ENCODE measurements around the gene THRA.

The THRA gene

DNA sequence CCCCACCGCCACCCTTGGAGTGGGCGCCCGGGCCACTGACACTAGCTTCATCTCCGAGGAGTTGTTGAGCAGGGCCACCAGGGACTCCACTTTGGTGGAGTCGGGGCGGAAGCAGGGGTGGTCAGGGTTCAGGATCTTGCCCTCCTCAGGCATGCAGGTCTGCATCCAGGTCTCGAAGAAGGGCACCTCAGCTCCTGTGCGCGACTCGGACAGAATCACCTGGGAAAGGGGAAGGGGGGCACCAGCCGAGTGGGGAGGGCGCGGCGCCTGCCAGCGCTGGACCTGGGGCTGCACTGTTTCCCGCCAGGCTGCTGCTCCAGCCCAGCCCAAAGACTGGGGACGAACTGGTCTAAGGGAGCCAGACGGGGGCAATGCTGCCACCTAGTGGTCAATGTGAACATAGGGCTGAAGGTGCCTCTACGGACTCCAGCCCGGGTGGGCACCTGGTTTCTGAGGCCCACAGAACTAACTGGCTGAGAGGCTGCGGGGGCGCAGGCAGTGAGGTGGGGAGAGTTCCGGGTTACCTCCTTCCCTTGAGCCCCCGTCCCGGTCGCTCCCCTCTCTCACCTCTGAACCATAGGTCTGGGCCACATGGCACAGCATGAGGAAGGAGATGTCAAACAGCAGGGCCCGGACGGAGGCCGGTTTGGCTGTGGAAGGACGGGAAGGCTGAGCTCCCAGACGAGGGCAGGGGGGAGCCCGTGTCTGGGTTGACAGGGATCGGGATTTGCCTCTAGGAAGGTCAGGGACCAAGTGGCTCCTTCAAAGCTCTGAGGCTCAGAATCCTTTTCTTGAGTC is 35.8 kb upstream of the THRA start:
- no peak for TF ChIP-seq ZNF8 (CRISPR knock-in tag; IDR thresholded peaks at IDR 0.05)
- no peak for TF ChIP-seq PPARA (CRISPR knock-in tag; IDR thresholded peaks at IDR 0.05; ENCODE audit: borderline replicate concordance)
- no peak for TF ChIP-seq BACH2 (CRISPR knock-in tag; IDR thresholded peaks at IDR 0.05; ENCODE audit: borderline replicate concordance)
- TF ChIP-seq GLIS3 (CRISPR knock-in tag; IDR thresholded peaks at IDR 0.05), result no peak
- no peak for TF ChIP-seq OSR1 (CRISPR knock-in tag; IDR thresholded peaks at IDR 0.05)
- TF ChIP-seq ZFP3 (CRISPR knock-in tag; IDR thresholded peaks at IDR 0.05), result no peak
- TF ChIP-seq ZNF70 (CRISPR knock-in tag; IDR thresholded peaks at IDR 0.05), result no peak
- TF ChIP-seq, protein P1, sequence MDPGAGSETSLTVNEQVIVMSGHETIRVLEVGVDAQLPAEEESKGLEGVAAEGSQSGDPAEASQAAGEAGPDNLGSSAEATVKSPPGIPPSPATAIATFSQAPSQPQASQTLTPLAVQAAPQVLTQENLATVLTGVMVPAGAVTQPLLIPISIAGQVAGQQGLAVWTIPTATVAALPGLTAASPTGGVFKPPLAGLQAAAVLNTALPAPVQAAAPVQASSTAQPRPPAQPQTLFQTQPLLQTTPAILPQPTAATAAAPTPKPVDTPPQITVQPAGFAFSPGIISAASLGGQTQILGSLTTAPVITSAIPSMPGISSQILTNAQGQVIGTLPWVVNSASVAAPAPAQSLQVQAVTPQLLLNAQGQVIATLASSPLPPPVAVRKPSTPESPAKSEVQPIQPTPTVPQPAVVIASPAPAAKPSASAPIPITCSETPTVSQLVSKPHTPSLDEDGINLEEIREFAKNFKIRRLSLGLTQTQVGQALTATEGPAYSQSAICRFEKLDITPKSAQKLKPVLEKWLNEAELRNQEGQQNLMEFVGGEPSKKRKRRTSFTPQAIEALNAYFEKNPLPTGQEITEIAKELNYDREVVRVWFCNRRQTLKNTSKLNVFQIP (CRISPR knock-in tag; IDR thresholded peaks at IDR 0.05; ENCODE audit: borderline replicate concordance, low read depth), result no peak
- peak; percentile 99 for ATAC-seq

DNA sequence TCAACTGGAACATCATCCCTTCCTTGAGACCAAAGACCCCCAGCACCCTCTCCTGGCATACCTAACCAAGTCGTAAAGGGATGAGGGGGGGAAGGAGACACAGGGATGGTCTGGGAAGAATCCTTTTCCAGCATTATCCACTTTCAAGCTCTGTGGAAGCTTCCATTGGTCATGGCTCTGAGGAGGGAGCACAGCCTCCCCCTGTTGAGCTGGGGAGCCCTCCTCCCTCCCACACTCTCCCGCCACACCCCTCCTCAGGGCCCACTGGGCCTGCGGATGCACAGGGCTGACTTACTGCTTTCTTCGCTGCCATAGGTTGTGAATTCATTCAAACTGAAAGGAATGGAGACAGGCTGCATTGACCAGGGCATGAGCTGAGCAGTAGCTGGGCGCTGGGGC is 35.2 kb upstream of the THRA start:
- peak; percentile 4; the same call in 1 of the 3 replicates for ATAC-seq
- TF ChIP-seq ZFP3 (CRISPR knock-in tag; IDR thresholded peaks at IDR 0.05), result no peak

DNA sequence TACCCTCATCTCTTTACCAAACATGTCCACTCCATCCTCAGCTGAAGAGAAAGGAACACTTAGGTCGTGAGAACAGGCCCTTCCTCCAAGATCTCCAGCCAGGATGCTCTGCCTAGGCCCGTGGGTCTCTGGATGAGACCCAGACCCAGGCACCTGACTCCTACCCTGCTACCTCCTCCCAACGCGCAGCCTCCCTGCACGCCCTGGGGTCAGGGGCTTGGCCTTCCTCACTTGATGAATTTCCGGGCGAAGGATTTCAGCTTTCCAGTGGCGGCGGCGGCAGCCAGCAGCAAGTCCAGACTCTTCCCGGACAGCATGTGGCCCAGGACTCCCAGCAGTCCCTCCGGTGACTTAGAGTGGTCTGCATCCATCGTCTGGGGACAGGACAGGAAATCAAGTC is 34.2 kb upstream of the THRA start:
- no peak for ATAC-seq
- TF ChIP-seq GLIS3 (CRISPR knock-in tag; IDR thresholded peaks at IDR 0.05) (no peak), BACH2 (CRISPR knock-in tag; IDR thresholded peaks at IDR 0.05; ENCODE audit: borderline replicate concordance) (no peak), TCF4 (CRISPR knock-in tag; IDR thresholded peaks at IDR 0.05; ENCODE audit: borderline replicate concordance) (no peak), SNAI2 (CRISPR knock-in tag; IDR thresholded peaks at IDR 0.05) (no peak), CSDC2 (CRISPR knock-in tag; IDR thresholded peaks at IDR 0.05) (no peak), ZNF565 (CRISPR knock-in tag; conservative IDR thresholded peaks at IDR 0.05; ENCODE audit: low read depth) (no peak), ZNF70 (CRISPR knock-in tag; IDR thresholded peaks at IDR 0.05) (no peak), RARB (CRISPR knock-in tag; IDR thresholded peaks at IDR 0.05) (no peak), ZFP30 (CRISPR knock-in tag; IDR thresholded peaks at IDR 0.05) (no peak), ESRRG (CRISPR knock-in tag; IDR thresholded peaks at IDR 0.05) (no peak), ARNTL (CRISPR knock-in tag; IDR thresholded peaks at IDR 0.05; ENCODE audit: borderline replicate concordance, low read depth) (no peak), ZFP3 (CRISPR knock-in tag; IDR thresholded peaks at IDR 0.05) (no peak), TOX (CRISPR knock-in tag; IDR thresholded peaks at IDR 0.05; ENCODE audit: borderline replicate concordance) (no peak)
- TF ChIP-seq, protein P2, sequence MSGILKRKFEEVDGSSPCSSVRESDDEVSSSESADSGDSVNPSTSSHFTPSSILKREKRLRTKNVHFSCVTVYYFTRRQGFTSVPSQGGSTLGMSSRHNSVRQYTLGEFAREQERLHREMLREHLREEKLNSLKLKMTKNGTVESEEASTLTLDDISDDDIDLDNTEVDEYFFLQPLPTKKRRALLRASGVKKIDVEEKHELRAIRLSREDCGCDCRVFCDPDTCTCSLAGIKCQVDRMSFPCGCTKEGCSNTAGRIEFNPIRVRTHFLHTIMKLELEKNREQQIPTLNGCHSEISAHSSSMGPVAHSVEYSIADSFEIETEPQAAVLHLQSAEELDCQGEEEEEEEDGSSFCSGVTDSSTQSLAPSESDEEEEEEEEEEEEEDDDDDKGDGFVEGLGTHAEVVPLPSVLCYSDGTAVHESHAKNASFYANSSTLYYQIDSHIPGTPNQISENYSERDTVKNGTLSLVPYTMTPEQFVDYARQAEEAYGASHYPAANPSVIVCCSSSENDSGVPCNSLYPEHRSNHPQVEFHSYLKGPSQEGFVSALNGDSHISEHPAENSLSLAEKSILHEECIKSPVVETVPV (CRISPR knock-in tag; IDR thresholded peaks at IDR 0.05), result no peak
- TF ChIP-seq, protein P3, sequence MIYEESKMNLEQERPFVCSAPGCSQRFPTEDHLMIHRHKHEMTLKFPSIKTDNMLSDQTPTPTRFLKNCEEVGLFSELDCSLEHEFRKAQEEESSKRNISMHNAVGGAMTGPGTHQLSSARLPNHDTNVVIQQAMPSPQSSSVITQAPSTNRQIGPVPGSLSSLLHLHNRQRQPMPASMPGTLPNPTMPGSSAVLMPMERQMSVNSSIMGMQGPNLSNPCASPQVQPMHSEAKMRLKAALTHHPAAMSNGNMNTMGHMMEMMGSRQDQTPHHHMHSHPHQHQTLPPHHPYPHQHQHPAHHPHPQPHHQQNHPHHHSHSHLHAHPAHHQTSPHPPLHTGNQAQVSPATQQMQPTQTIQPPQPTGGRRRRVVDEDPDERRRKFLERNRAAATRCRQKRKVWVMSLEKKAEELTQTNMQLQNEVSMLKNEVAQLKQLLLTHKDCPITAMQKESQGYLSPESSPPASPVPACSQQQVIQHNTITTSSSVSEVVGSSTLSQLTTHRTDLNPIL (CRISPR knock-in tag; IDR thresholded peaks at IDR 0.05; ENCODE audit: low read depth), result no peak
- TF ChIP-seq, protein P1 (CRISPR knock-in tag; IDR thresholded peaks at IDR 0.05; ENCODE audit: borderline replicate concordance, low read depth), result no peak
- TF ChIP-seq, protein P4, sequence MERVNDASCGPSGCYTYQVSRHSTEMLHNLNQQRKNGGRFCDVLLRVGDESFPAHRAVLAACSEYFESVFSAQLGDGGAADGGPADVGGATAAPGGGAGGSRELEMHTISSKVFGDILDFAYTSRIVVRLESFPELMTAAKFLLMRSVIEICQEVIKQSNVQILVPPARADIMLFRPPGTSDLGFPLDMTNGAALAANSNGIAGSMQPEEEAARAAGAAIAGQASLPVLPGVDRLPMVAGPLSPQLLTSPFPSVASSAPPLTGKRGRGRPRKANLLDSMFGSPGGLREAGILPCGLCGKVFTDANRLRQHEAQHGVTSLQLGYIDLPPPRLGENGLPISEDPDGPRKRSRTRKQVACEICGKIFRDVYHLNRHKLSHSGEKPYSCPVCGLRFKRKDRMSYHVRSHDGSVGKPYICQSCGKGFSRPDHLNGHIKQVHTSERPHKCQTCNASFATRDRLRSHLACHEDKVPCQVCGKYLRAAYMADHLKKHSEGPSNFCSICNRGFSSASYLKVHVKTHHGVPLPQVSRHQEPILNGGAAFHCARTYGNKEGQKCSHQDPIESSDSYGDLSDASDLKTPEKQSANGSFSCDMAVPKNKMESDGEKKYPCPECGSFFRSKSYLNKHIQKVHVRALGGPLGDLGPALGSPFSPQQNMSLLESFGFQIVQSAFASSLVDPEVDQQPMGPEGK (CRISPR knock-in tag; IDR thresholded peaks at IDR 0.05; ENCODE audit: borderline replicate concordance), result no peak
- TF ChIP-seq, protein P5, sequence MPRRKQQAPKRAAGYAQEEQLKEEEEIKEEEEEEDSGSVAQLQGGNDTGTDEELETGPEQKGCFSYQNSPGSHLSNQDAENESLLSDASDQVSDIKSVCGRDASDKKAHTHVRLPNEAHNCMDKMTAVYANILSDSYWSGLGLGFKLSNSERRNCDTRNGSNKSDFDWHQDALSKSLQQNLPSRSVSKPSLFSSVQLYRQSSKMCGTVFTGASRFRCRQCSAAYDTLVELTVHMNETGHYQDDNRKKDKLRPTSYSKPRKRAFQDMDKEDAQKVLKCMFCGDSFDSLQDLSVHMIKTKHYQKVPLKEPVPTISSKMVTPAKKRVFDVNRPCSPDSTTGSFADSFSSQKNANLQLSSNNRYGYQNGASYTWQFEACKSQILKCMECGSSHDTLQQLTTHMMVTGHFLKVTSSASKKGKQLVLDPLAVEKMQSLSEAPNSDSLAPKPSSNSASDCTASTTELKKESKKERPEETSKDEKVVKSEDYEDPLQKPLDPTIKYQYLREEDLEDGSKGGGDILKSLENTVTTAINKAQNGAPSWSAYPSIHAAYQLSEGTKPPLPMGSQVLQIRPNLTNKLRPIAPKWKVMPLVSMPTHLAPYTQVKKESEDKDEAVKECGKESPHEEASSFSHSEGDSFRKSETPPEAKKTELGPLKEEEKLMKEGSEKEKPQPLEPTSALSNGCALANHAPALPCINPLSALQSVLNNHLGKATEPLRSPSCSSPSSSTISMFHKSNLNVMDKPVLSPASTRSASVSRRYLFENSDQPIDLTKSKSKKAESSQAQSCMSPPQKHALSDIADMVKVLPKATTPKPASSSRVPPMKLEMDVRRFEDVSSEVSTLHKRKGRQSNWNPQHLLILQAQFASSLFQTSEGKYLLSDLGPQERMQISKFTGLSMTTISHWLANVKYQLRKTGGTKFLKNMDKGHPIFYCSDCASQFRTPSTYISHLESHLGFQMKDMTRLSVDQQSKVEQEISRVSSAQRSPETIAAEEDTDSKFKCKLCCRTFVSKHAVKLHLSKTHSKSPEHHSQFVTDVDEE (CRISPR knock-in tag; IDR thresholded peaks at IDR 0.05), result no peak
